RWPE2 (cell line): Measurements from ENCODE around the gene RNF213.

Experiments used
- ATAC-seq: fragments of 200-7000 bp; cut with Tn5 transposase; 3 replicates; pipeline ENCODE4 v1.9.1; 2021; ENCODE audit warnings: low read depth
- DNase-seq: peaks from one replicate; pipeline ENCODE4 v3.0.0-alpha.2; 2020; ENCODE audit warnings: low spot score
- H3K27ac ChIP-seq: fragments of 450-650 bp; 2 replicates; pipeline ENCODE4 v1.5.1; 2017; ENCODE audit warnings: mild to moderate bottlenecking; ENCODE audit not compliant: poor library complexity, severe bottlenecking
- H3K27me3 ChIP-seq: fragments of 250-450 bp; sonication (Bioruptor Pico); 2 replicates; pipeline ENCODE4 v1.5.1; 2021; ENCODE audit warnings: mild to moderate bottlenecking, moderate library complexity; ENCODE audit not compliant: insufficient read depth, poor library complexity, severe bottlenecking
- H3K36me3 ChIP-seq: fragments of 250-450 bp; sonication (Bioruptor Pico); 2 replicates; pipeline ENCODE4 v1.5.1; 2020; ENCODE audit warnings: low read depth, mild to moderate bottlenecking, moderate library complexity
- H3K4me1 ChIP-seq: fragments of 250-450 bp; sonication (Bioruptor Pico); 2 replicates; pipeline ENCODE4 v1.5.1; 2021; ENCODE audit warnings: mild to moderate bottlenecking, moderate library complexity; ENCODE audit not compliant: insufficient read depth, poor library complexity, severe bottlenecking
- H3K4me3 ChIP-seq: fragments of 250-450 bp; sonication (Bioruptor Pico); 2 replicates; pipeline ENCODE4 v1.5.1; 2021; ENCODE audit warnings: mild to moderate bottlenecking, moderate library complexity; ENCODE audit not compliant: severe bottlenecking
- H3K9me3 ChIP-seq: fragments of 250-450 bp; sonication (Bioruptor Pico); 2 replicates; pipeline ENCODE4 v1.5.1; 2021; ENCODE audit warnings: mild to moderate bottlenecking, moderate library complexity; ENCODE audit not compliant: severe bottlenecking
- CTCF ChIP-seq: fragments of 450-650 bp; IDR thresholded peaks from one replicate; pipeline ENCODE4 v1.5.1; 2017; ENCODE audit warnings: mild to moderate bottlenecking, moderate library complexity; ENCODE audit not compliant: poor library complexity, severe bottlenecking

Gene RNF213

GRCh38 chr17:80445007-80445725, 184.5 kb downstream of the RNF213 start:
- Histone ChIP-seq H3K4me3 (no peak overlapping the region), H3K9me3 (no peaks in the 10 kb centered on the region), H3K27me3 (no peaks in the 10 kb centered on the region), H3K27ac (no peak overlapping the region), H3K36me3 (no peaks in the 10 kb centered on the region), H3K4me1 (no peaks in the 10 kb centered on the region)
- ATAC-seq (no peak), DNase-seq (no peak)
- TF ChIP-seq CTCF, result no peak

GRCh38 chr17:80445726-80446110, 185.1 kb downstream of the RNF213 start:
- DNase-seq (no peak), ATAC-seq (no peak)
- Histone ChIP-seq H3K4me3 (no peak overlapping the region), H3K36me3 (no peaks in the 10 kb centered on the region), H3K27ac (no peak overlapping the region), H3K27me3 (no peaks in the 10 kb centered on the region), H3K9me3 (no peaks in the 10 kb centered on the region), H3K4me1 (no peaks in the 10 kb centered on the region)
- no peak for TF ChIP-seq CTCF

- Histone ChIP-seq H3K9me3 (no peaks in the 10 kb centered on the region), H3K27me3 (no peaks in the 10 kb centered on the region), H3K36me3 (no peaks in the 10 kb centered on the region), H3K4me1 (no peaks in the 10 kb centered on the region), H3K4me3 (no peak overlapping the region), H3K27ac (no peak overlapping the region)
- no peak for ATAC-seq
- no peak for DNase-seq
- TF ChIP-seq CTCF, result no peak
Observed at GRCh38 chr17:80446645-80447405, 186.2 kb downstream of the RNF213 start.

DNA sequence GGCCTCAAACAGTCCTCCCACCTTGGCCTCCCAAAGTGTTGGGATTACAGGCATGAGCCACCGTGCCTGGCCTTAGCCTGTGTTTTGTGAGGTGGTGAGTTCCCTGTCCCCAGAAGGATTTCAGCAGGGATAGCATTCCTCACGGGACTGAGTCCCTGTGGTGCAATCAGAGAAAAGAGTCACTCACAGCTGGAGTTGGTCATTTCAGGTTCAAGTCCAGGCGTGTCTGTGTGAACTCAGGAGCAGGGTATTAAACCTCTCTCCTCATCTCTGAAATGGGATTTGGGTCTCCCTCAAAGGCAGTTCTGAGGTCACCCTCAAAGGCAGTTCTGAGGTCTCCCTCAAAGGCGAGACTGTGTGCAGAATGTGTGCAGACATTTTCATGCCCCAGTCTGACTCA, 187.1 kb downstream of the RNF213 start:
- Histone ChIP-seq H3K27me3 (no peaks in the 10 kb centered on the region), H3K4me1 (no peaks in the 10 kb centered on the region), H3K36me3 (no peaks in the 10 kb centered on the region), H3K4me3 (no peak overlapping the region), H3K9me3 (no peaks in the 10 kb centered on the region), H3K27ac (no peak overlapping the region)
- TF ChIP-seq CTCF, result no peak
- ATAC-seq, result 0 out of 3 replicates have a peak, but pooled peaks have one; percentile 15
- no peak for DNase-seq
